Measurements from ENCODE around the gene VAT1L. TPM values are rescaled to one million over a fixed set of nuclear protein-coding genes. Genes with fewer than 3 reads are reported as not detected.

Gene VAT1L
- total RNA-seq, 6 experiments from 2014 or later: not detected

DNA sequence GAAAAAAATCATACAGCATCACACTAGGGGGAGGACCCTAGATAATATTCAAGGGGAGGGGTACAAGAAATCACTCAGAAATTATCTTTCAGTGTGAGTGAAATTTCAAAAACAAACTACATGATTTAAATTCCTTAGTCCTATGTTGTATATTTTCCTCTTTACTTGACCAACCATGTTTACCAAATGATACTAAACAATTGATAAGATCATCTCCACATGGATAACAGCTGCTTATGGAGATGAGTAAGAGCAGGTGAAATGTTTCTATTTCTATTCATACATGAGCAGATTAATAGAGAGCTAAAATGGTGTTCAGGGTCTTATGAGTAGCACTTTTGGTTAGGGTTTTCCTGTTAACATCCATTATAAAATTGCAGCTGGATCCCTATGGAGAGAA lies 7.3 kb upstream of the VAT1L start:
- Mint-ChIP-seq H3K4me1 (ENCODE audit: low read depth) (no peaks in the 10 kb centered on the region), H3K36me3 (ENCODE audit: low read depth) (peaks cover 5% of the 10 kb centered on the region; the same call in 1 of the 2 replicates), H3K9me3 (peaks cover 28% of the 10 kb centered on the region), H3K27me3 (ENCODE audit: insufficient read depth) (no peaks in the 10 kb centered on the region), H3K4me3 (no peak overlapping the region), H3K27ac (no peak overlapping the region)
- TF ChIP-seq CTCF (IDR thresholded peaks at IDR 0.05): no peak
- no peak for DNase-seq

GRCh38 chr16:77782694-77783093 lies 5.7 kb upstream of the VAT1L start:
- no peak overlapping the region for H3K4me3 Mint-ChIP-seq
- H3K27me3 Mint-ChIP-seq (ENCODE audit: insufficient read depth): peaks cover 4% of the 10 kb centered on the region; the same call in 1 of the 2 replicates
- DNase-seq: no peak
- peak; percentile 22; the same call in 1 of the 2 replicates for TF ChIP-seq CTCF (IDR thresholded peaks at IDR 0.05)
- H3K36me3 Mint-ChIP-seq (ENCODE audit: low read depth): peaks cover 5% of the 10 kb centered on the region; the same call in 1 of the 2 replicates
- H3K27ac Mint-ChIP-seq: no peak overlapping the region
- H3K4me1 Mint-ChIP-seq (ENCODE audit: low read depth): no peaks in the 10 kb centered on the region
- H3K9me3 Mint-ChIP-seq: peaks cover 31% of the 10 kb centered on the region

DNA sequence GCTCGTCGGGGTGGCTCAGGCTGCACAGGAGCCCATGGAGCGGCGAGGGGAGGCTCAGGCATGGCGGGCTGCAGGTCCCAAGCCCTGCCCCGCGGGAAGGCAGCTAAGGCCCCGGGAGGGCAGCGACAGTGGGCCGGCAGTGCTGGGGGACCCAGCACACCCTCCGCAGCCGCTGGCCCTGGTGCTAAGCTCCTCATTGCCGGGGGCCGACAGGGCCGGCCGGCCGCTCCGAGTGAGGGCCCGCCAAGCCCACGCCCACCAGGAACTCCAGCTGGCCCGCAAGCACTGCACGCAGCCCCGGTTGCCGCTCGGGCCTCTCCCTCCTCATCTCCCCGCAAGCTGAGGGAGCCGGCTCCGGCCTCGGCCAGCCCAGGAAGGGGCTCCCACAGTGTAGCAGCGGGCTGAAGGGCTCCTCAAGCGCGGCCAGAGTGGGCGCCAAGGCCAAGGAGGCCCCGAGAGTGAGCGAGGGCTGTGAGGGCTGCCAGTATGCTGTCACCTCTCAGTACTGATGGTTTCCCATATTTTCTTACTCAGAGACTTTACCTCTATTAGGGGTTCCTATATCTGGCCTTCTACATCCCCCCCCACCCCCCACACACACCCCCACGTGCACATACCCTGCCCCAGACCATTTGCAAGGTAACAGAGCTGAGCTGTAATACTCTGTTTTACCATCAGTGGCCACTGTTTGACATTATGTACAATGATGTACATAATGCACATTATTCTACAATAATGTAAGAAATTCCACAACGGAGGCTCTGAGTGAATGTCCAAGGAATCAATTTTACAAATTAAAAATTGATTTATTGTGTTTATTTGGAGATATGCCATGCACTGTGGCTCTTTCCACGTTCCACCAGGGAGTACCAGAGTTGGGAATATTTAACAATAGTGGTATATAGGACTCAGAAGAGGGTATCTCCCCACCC lies 3.7 kb upstream of the VAT1L start:
- DNase-seq: no peak
- Mint-ChIP-seq H3K27ac (no peak overlapping the region), H3K9me3 (peaks cover 27% of the 10 kb centered on the region; the same call in 1 of the 2 replicates), H3K36me3 (ENCODE audit: low read depth) (peaks cover 5% of the 10 kb centered on the region; the same call in 1 of the 2 replicates), H3K4me3 (no peak overlapping the region), H3K27me3 (ENCODE audit: insufficient read depth) (peaks cover 4% of the 10 kb centered on the region), H3K4me1 (ENCODE audit: low read depth) (no peaks in the 10 kb centered on the region)
- peak; percentile 11; the same call in 1 of the 2 replicates for TF ChIP-seq CTCF (IDR thresholded peaks at IDR 0.05)

GRCh38 chr16:77785373-77785764 lies 3.0 kb upstream of the VAT1L start:
- DNase-seq: no peak
- no peak overlapping the region for H3K4me3 Mint-ChIP-seq
- H3K9me3 Mint-ChIP-seq: peaks cover 20% of the 10 kb centered on the region; the same call in 1 of the 2 replicates
- H3K27me3 Mint-ChIP-seq (ENCODE audit: insufficient read depth): peaks cover 4% of the 10 kb centered on the region
- H3K27ac Mint-ChIP-seq: no peak overlapping the region
- no peak for TF ChIP-seq CTCF (IDR thresholded peaks at IDR 0.05)
- H3K36me3 Mint-ChIP-seq (ENCODE audit: low read depth): peaks cover 5% of the 10 kb centered on the region; the same call in 1 of the 2 replicates
- H3K4me1 Mint-ChIP-seq (ENCODE audit: low read depth): no peaks in the 10 kb centered on the region

GRCh38 chr16:77786186-77786847 lies 2.0 kb upstream of the VAT1L start:
- H3K4me1 Mint-ChIP-seq (ENCODE audit: low read depth): no peaks in the 10 kb centered on the region
- H3K36me3 Mint-ChIP-seq (ENCODE audit: low read depth): peaks cover 5% of the 10 kb centered on the region; the same call in 1 of the 2 replicates
- peaks cover 4% of the 10 kb centered on the region for H3K27me3 Mint-ChIP-seq (ENCODE audit: insufficient read depth)
- H3K9me3 Mint-ChIP-seq: peaks cover 20% of the 10 kb centered on the region; the same call in 1 of the 2 replicates
- no peak overlapping the region for H3K4me3 Mint-ChIP-seq
- no peak for TF ChIP-seq CTCF (IDR thresholded peaks at IDR 0.05)
- no peak for DNase-seq
- no peak overlapping the region for H3K27ac Mint-ChIP-seq

Measured in HFFc6 (cell line).